ENCODE results near the gene GALNT6.

The GALNT6 gene

GRCh38 chr12:51381226-51382079 lies 9.8 kb downstream of the GALNT6 start:
- no peak for DNase-seq

GRCh38 chr12:51379571-51379970 lies 11.6 kb downstream of the GALNT6 start:
- no peak for DNase-seq

GRCh38 chr12:51378749-51379148 lies 12.5 kb downstream of the GALNT6 start:
- no peak for DNase-seq

GRCh38 chr12:51377099-51377984 lies 13.9 kb downstream of the GALNT6 start:
- DNase-seq: no peak

- no peak for DNase-seq
These were observed 16.4 kb downstream of the GALNT6 start for GRCh38 chr12:51374856-51375255.

GRCh38 chr12:51374361-51374760 lies 16.8 kb downstream of the GALNT6 start:
- no peak for DNase-seq

- DNase-seq: no peak
These were observed 18.0 kb downstream of the GALNT6 start for GRCh38 chr12:51373187-51373586.

- no peak for DNase-seq
These were observed 19.2 kb downstream of the GALNT6 start for GRCh38 chr12:51372021-51372420.

GRCh38 chr12:51371295-51371953 lies 19.8 kb downstream of the GALNT6 start:
- no peak for DNase-seq

- DNase-seq: no peak
These were observed 20.5 kb downstream of the GALNT6 start for GRCh38 chr12:51370667-51371066.

- DNase-seq: no peak
These were observed 21.6 kb downstream of the GALNT6 start for GRCh38 chr12:51369581-51369980.

GRCh38 chr12:51368640-51369517 lies 22.3 kb downstream of the GALNT6 start:
- DNase-seq: peak; percentile 83 to 98 (median 86)

GRCh38 chr12:51365276-51365675 lies 25.9 kb downstream of the GALNT6 start:
- no peak for DNase-seq

GRCh38 chr12:51364001-51364400 lies 27.2 kb downstream of the GALNT6 start:
- no peak for DNase-seq

- no peak for DNase-seq
These were observed 28.4 kb downstream of the GALNT6 start for GRCh38 chr12:51362747-51363342.

GRCh38 chr12:51362307-51362706 lies 28.9 kb downstream of the GALNT6 start:
- DNase-seq: no peak

GRCh38 chr12:51361161-51362016 lies 29.8 kb downstream of the GALNT6 start:
- no peak for DNase-seq

- no peak for DNase-seq
These were observed 30.9 kb downstream of the GALNT6 start for GRCh38 chr12:51360315-51360714.

GRCh38 chr12:51359851-51360250 lies 31.4 kb downstream of the GALNT6 start:
- DNase-seq: no peak

GRCh38 chr12:51358496-51358895 lies 32.7 kb downstream of the GALNT6 start:
- DNase-seq: no peak
